HEK293 (cell line): ENCODE data around the gene RPS21.

Experiments
- CTCF ChIP-seq: fragments of 450-650 bp; formaldehyde crosslinking; IDR thresholded peaks from 2 replicates; pipeline ENCODE4 v1.5.1; 2016; ENCODE audit warnings: missing biosample characterization, missing genetic modification characterization
- GLI4 ChIP-seq: fragments of 450-650 bp; formaldehyde crosslinking; IDR thresholded peaks from 2 replicates; pipeline ENCODE4 v1.5.1; 2016; ENCODE audit warnings: missing biosample characterization, missing genetic modification characterization
- ZBTB21 ChIP-seq: fragments of 450-650 bp; formaldehyde crosslinking; IDR thresholded peaks from 2 replicates; pipeline ENCODE4 v1.5.1; 2017; ENCODE audit warnings: missing biosample characterization, missing genetic modification characterization
- ZBTB49 ChIP-seq: fragments of 450-650 bp; formaldehyde crosslinking; IDR thresholded peaks from 2 replicates; pipeline ENCODE4 v1.5.1; 2016; ENCODE audit warnings: missing biosample characterization, missing genetic modification characterization, low read depth
- ZNF114 ChIP-seq: fragments of 450-650 bp; formaldehyde crosslinking; IDR thresholded peaks from 2 replicates; pipeline ENCODE4 v1.5.0; 2017; ENCODE audit warnings: missing biosample characterization, missing genetic modification characterization
- ZNF169 ChIP-seq: fragments of 450-650 bp; formaldehyde crosslinking; IDR thresholded peaks from 2 replicates; pipeline ENCODE4 v1.5.1; 2016; ENCODE audit warnings: missing biosample characterization, missing genetic modification characterization
- ZNF223 ChIP-seq: fragments of 450-650 bp; formaldehyde crosslinking; IDR thresholded peaks from 2 replicates; pipeline ENCODE4 v1.5.1; 2016; ENCODE audit warnings: missing biosample characterization, missing genetic modification characterization
- ZNF37A ChIP-seq: fragments of 450-650 bp; IDR thresholded peaks from 2 replicates; pipeline ENCODE4 v1.5.1; 2018; ENCODE audit warnings: missing biosample characterization, missing genetic modification characterization
- ZNF501 ChIP-seq: fragments of 450-650 bp; formaldehyde crosslinking; IDR thresholded peaks from 2 replicates; pipeline ENCODE4 v1.5.1; 2016; ENCODE audit warnings: missing biosample characterization, missing genetic modification characterization
- ZNF639 ChIP-seq: fragments of 450-650 bp; formaldehyde crosslinking; IDR thresholded peaks from 2 replicates; pipeline ENCODE4 v1.5.1; 2016; ENCODE audit warnings: missing biosample characterization, missing genetic modification characterization
- TF ChIP-seq, protein P1 (sequence below): fragments of 450-650 bp; formaldehyde crosslinking; IDR thresholded peaks from 2 replicates; pipeline ENCODE4 v1.5.1; 2016; ENCODE audit warnings: missing biosample characterization, missing genetic modification characterization

DNA sequence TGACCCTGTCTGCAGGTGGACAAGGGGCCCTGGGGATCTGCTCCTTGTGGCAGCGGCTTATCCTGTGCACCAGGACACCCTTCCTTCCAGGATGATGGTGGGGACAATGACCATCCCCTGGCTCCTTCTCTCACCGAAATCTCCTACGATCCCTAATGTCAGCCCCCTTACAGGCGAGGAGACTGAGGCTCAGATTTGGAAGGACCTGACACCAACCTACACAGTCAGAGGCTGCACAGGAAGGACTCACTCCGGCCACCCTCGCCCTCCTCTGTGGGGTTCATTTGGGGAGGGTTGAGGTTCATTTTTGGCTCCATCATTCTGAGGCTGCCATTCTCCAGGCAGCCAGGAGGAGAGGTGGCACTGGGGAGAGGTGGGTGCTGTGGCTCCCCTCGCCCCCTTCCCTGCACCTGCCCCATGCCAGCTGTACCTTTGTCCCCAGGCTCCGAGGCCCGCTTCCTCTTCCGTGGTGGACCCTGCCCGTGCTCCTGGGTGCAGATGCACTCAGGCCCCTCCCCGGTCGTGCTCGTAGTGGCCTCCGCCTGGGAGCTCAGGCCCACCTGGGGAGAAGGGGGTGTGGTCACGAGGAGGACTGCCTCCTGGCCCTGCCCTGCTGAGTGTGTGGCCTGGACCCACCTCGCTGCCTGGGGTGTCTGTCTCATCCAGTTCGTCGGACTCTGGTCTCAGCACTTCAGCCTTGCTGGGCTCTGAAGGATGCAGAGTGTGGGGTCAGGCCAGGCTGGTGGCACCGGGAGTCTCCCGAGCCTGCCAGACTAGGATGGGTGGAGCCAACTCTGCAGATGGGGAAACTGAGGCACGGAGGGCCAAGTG is 25.5 kb downstream of the RPS21 start:
- TF ChIP-seq CTCF (tag by site-specific recombination), result no peak
- TF ChIP-seq ZBTB21 (tag by site-specific recombination), result no peak
- no peak for TF ChIP-seq ZNF223 (tag by site-specific recombination)
- no peak for TF ChIP-seq ZNF114
- no peak for TF ChIP-seq ZNF37A (tag by site-specific recombination)
- TF ChIP-seq, protein P1, sequence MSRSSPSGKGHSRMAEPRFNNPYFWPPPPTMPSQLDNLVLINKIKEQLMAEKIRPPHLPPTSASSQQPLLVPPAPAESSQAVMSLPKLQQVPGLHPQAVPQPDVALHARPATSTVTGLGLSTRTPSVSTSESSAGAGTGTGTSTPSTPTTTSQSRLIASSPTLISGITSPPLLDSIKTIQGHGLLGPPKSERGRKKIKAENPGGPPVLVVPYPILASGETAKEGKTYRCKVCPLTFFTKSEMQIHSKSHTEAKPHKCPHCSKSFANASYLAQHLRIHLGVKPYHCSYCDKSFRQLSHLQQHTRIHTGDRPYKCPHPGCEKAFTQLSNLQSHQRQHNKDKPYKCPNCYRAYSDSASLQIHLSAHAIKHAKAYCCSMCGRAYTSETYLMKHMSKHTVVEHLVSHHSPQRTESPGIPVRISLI (tag by site-specific recombination), result no peak
- TF ChIP-seq ZNF639 (tag by site-specific recombination), result no peak
- no peak for TF ChIP-seq ZNF501
- TF ChIP-seq ZNF169 (tag by site-specific recombination), result no peak
- no peak for TF ChIP-seq GLI4 (tag by site-specific recombination)
- no peak for TF ChIP-seq ZBTB49 (tag by site-specific recombination)
